HepG2 (cell line): Measurements from ENCODE around the gene VARS2. TPM values are rescaled to one million over a fixed set of nuclear protein-coding genes. Genes with fewer than 3 reads are reported as not detected.

Experiments
- ATF7-NPFF ChIP-seq: sonication (generic); formaldehyde crosslinking; IDR thresholded peaks from 2 replicates; pipeline ENCODE4 v1.8.1; 2023; ENCODE audit warnings: mild to moderate bottlenecking, low read depth, missing genetic modification reagents, moderate library complexity
- CENPX ChIP-seq: sonication (generic); formaldehyde crosslinking; IDR thresholded peaks from 2 replicates; pipeline ENCODE4 v1.9.0; 2021; ENCODE audit warnings: mild to moderate bottlenecking, missing genetic modification reagents, moderate library complexity
- EED ChIP-seq: sonication (generic); formaldehyde crosslinking; IDR thresholded peaks from 2 replicates; pipeline ENCODE4 v1.5.0; 2020; ENCODE audit warnings: mild to moderate bottlenecking, missing genetic modification reagents
- FOXA1 ChIP-seq, 2 experiments: fragments of 450-650 bp in 1 of 2; sonication (generic) in 1 of 2; formaldehyde crosslinking in 1 of 2; IDR thresholded peaks; 2 replicates each; pipeline versions ENCODE4 v1.4.0 to v1.6.1; 2016 to 2020; ENCODE audit warnings: missing genetic modification reagents in 1 of 2
- HMG20B ChIP-seq: conservative IDR thresholded peaks from 2 replicates; pipeline ENCODE4 v1.6.1; 2016; ENCODE audit warnings: missing genetic modification reagents, missing compliant biosample characterization
- HNF4A ChIP-seq: sonication (generic); formaldehyde crosslinking; IDR thresholded peaks from 2 replicates; pipeline ENCODE4 v1.4.0; 2020; ENCODE audit warnings: missing genetic modification reagents
- HOXA5 ChIP-seq: sonication (generic); formaldehyde crosslinking; IDR thresholded peaks from 2 replicates; pipeline ENCODE4 v1.4.0; 2020; ENCODE audit warnings: missing genetic modification reagents
- KLF6 ChIP-seq: IDR thresholded peaks from 2 replicates; pipeline ENCODE4 v1.8.0; 2016; ENCODE audit warnings: missing biosample characterization, missing genetic modification reagents
- KMT2A ChIP-seq: sonication (generic); formaldehyde crosslinking; IDR thresholded peaks from 2 replicates; pipeline ENCODE4 v1.4.0; 2020; ENCODE audit warnings: missing genetic modification reagents
- NFYC ChIP-seq: IDR thresholded peaks from 2 replicates; pipeline ENCODE4 v1.6.1; 2016; ENCODE audit warnings: missing genetic modification reagents, missing compliant biosample characterization
- PCBP1 ChIP-seq: fragments of 200-400 bp; formaldehyde crosslinking; IDR thresholded peaks from 2 replicates; pipeline ENCODE4 v1.6.1; 2017; ENCODE audit warnings: mild to moderate bottlenecking, low read depth, low read length, borderline replicate concordance
- TBX2 ChIP-seq: sonication (generic); formaldehyde crosslinking; IDR thresholded peaks from 2 replicates; pipeline ENCODE4 v1.5.0; 2020; ENCODE audit warnings: missing genetic modification reagents, mild to moderate bottlenecking, borderline replicate concordance
- ZNF263 ChIP-seq: sonication (generic); formaldehyde crosslinking; IDR thresholded peaks from 2 replicates; pipeline ENCODE4 v1.4.0; 2020; ENCODE audit warnings: missing genetic modification reagents
- ZNF530 ChIP-seq: sonication (generic); formaldehyde crosslinking; IDR thresholded peaks from 2 replicates; pipeline ENCODE4 v1.5.0; 2020; ENCODE audit warnings: low read depth, mild to moderate bottlenecking, missing genetic modification reagents
- ZNF619 ChIP-seq: sonication (generic); formaldehyde crosslinking; IDR thresholded peaks from 2 replicates; pipeline ENCODE4 v1.4.0; 2020; ENCODE audit warnings: mild to moderate bottlenecking, missing genetic modification reagents
- polyA plus RNA-seq, 8 experiments: library from polyadenylated mRNA; depleted of rRNA in 3 of 8; stranded (reverse) in 7 of 8; unstranded in 1 of 8; fragments of >200 nt; fragmentation: Illumina TruSeq in 4 of 8; extraction: Trizol in 4 of 8; gene quantifications; 2 replicates each; pipeline versions ENCODE4 v1.2.1 to v1.2.3, GENCODE V29; 2011 to 2016; ENCODE audit warnings: low read depth in 4 of 8, missing spikeins in 1 of 8, mixed read lengths in 1 of 8; ENCODE audit not compliant: insufficient read depth in 1 of 8
- total RNA-seq, 5 experiments: library from RNA; depleted of rRNA; stranded (reverse); fragments of >200 nt; fragmentation: Illumina TruSeq; extraction: Trizol; gene quantifications; 2 replicates each; pipeline ENCODE4 v1.2.3, GENCODE V29; 2016; ENCODE audit warnings: low read depth in 1 of 5
- TF ChIP-seq, protein P1 (sequence below): IDR thresholded peaks from 2 replicates; pipeline ENCODE4 v1.6.1; 2016; ENCODE audit warnings: low read depth, missing genetic modification reagents, missing compliant biosample characterization
- TF ChIP-seq, protein P2 (sequence below): sonication (generic); formaldehyde crosslinking; IDR thresholded peaks from 2 replicates; pipeline ENCODE4 v1.8.0; 2022; ENCODE audit warnings: mild to moderate bottlenecking, missing genetic modification reagents
- TF ChIP-seq, protein P3 (sequence below): sonication (generic); formaldehyde crosslinking; IDR thresholded peaks from 2 replicates; pipeline ENCODE4 v1.8.0; 2022; ENCODE audit warnings: mild to moderate bottlenecking, missing genetic modification reagents; ENCODE audit not compliant: insufficient replicate concordance
- TF ChIP-seq, protein P4 (sequence below): sonication (generic); formaldehyde crosslinking; IDR thresholded peaks from 2 replicates; pipeline ENCODE4 v1.4.0; 2020; ENCODE audit warnings: mild to moderate bottlenecking, missing genetic modification reagents

The VARS2 gene
- total and polyA plus RNA-seq, 2 of the 13 experiments (the other 11 are each of a cell fraction or from before 2014, with no cell fraction given): 61.8 to 71.8 TPM

DNA sequence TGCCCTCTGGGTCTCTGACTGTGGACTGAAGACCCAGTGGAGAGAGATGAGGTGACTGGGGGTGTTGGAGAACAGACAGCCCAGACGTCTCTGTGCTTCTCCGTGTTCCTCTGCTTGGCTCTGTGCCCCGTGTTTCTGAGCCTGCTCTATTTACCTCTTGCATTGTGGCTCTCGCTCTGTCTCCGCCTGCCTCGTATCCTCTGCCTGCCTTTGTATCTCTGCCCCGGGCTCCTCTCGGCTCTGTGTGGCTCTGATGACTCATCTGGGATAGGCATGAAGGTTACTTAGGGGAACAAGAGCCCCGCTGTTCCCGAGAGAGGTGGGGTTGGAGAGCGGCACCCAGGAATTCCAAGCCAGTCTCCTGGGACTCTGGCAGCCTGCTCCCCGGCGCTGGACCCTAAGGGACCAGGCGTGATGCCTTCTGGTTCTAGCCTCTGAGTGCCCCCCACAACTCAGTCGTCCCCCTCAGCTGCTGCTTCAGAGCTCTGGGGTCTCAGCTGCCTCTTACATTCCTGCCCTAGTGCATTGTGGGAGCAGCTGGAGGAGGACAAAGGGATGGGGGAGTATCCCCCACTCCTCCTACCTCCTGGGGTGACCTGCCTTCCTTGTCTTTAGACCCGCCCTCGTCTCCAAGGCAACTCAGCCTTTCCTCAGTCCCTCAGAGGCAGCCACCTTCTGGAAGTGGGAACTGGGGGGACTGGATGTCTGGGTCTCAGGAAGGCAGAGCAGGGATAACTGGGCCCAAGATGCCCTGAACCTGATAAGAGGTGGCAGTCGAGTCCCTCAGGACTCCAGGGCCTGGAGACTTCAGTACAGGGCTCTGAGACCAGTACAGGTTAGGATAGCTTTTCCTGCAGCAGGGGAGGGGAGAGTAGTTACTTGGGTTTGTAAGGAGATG lies 27.8 kb upstream of the VARS2 start (continued):
- TF ChIP-seq ZNF619 (no peak), CENPX (CRISPR knock-in tag) (no peak), PCBP1 (no peak), KMT2A (CRISPR knock-in tag) (0 out of 2 replicates have a peak, but pooled peaks have one; percentile 39), ZNF530 (CRISPR knock-in tag) (no peak), ATF7-NPFF (0 out of 2 replicates have a peak, but pooled peaks have one; percentile 38), HMG20B (CRISPR knock-in tag) (no peak), TBX2 (no peak; the same call in none of the 2 replicates), EED (CRISPR knock-in tag) (no peak), HNF4A (CRISPR knock-in tag) (peak; percentile 13; the same call in 1 of the 2 replicates), ZNF263 (peak; percentile 33; the same call in 1 of the 2 replicates), NFYC (CRISPR knock-in tag) (no peak), FOXA1 (IDR thresholded peaks at IDR 0.05) (no peak), FOXA1 (CRISPR knock-in tag; IDR thresholded peaks at IDR 0.05) (peak; percentile 45), KLF6 (0 out of 2 replicates have a peak, but pooled peaks have one; percentile 69), HOXA5 (CRISPR knock-in tag) (0 out of 2 replicates have a peak, but pooled peaks have one; percentile 56)
- TF ChIP-seq, protein P1, sequence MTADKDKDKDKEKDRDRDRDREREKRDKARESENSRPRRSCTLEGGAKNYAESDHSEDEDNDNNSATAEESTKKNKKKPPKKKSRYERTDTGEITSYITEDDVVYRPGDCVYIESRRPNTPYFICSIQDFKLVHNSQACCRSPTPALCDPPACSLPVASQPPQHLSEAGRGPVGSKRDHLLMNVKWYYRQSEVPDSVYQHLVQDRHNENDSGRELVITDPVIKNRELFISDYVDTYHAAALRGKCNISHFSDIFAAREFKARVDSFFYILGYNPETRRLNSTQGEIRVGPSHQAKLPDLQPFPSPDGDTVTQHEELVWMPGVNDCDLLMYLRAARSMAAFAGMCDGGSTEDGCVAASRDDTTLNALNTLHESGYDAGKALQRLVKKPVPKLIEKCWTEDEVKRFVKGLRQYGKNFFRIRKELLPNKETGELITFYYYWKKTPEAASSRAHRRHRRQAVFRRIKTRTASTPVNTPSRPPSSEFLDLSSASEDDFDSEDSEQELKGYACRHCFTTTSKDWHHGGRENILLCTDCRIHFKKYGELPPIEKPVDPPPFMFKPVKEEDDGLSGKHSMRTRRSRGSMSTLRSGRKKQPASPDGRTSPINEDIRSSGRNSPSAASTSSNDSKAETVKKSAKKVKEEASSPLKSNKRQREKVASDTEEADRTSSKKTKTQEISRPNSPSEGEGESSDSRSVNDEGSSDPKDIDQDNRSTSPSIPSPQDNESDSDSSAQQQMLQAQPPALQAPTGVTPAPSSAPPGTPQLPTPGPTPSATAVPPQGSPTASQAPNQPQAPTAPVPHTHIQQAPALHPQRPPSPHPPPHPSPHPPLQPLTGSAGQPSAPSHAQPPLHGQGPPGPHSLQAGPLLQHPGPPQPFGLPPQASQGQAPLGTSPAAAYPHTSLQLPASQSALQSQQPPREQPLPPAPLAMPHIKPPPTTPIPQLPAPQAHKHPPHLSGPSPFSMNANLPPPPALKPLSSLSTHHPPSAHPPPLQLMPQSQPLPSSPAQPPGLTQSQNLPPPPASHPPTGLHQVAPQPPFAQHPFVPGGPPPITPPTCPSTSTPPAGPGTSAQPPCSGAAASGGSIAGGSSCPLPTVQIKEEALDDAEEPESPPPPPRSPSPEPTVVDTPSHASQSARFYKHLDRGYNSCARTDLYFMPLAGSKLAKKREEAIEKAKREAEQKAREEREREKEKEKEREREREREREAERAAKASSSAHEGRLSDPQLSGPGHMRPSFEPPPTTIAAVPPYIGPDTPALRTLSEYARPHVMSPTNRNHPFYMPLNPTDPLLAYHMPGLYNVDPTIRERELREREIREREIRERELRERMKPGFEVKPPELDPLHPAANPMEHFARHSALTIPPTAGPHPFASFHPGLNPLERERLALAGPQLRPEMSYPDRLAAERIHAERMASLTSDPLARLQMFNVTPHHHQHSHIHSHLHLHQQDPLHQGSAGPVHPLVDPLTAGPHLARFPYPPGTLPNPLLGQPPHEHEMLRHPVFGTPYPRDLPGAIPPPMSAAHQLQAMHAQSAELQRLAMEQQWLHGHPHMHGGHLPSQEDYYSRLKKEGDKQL (CRISPR knock-in tag): no peak
- TF ChIP-seq, protein P2, sequence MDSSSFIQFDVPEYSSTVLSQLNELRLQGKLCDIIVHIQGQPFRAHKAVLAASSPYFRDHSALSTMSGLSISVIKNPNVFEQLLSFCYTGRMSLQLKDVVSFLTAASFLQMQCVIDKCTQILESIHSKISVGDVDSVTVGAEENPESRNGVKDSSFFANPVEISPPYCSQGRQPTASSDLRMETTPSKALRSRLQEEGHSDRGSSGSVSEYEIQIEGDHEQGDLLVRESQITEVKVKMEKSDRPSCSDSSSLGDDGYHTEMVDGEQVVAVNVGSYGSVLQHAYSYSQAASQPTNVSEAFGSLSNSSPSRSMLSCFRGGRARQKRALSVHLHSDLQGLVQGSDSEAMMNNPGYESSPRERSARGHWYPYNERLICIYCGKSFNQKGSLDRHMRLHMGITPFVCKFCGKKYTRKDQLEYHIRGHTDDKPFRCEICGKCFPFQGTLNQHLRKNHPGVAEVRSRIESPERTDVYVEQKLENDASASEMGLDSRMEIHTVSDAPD (CRISPR knock-in tag): no peak
- TF ChIP-seq, protein P3, sequence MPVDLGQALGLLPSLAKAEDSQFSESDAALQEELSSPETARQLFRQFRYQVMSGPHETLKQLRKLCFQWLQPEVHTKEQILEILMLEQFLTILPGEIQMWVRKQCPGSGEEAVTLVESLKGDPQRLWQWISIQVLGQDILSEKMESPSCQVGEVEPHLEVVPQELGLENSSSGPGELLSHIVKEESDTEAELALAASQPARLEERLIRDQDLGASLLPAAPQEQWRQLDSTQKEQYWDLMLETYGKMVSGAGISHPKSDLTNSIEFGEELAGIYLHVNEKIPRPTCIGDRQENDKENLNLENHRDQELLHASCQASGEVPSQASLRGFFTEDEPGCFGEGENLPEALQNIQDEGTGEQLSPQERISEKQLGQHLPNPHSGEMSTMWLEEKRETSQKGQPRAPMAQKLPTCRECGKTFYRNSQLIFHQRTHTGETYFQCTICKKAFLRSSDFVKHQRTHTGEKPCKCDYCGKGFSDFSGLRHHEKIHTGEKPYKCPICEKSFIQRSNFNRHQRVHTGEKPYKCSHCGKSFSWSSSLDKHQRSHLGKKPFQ (CRISPR knock-in tag): no peak
- TF ChIP-seq, protein P4, sequence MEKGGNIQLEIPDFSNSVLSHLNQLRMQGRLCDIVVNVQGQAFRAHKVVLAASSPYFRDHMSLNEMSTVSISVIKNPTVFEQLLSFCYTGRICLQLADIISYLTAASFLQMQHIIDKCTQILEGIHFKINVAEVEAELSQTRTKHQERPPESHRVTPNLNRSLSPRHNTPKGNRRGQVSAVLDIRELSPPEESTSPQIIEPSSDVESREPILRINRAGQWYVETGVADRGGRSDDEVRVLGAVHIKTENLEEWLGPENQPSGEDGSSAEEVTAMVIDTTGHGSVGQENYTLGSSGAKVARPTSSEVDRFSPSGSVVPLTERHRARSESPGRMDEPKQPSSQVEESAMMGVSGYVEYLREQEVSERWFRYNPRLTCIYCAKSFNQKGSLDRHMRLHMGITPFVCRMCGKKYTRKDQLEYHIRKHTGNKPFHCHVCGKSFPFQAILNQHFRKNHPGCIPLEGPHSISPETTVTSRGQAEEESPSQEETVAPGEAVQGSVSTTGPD: no peak
